Measurements from ENCODE around the gene RBM12. TPM values are rescaled to one million over a fixed set of nuclear protein-coding genes. Genes with fewer than 3 reads are reported as not detected.

RBM12 gene
- total RNA-seq, 1 experiment from 2014 or later = 125 TPM

GRCh38 chr20:35660122-35660937 is 4.4 kb downstream of the RBM12 start:
- peak overlapping the region; percentile 86 for H3K27ac Mint-ChIP-seq
- H3K4me3 Mint-ChIP-seq = peak overlapping the region; percentile 17; the same call in 1 of the 2 replicates
- no peak for DNase-seq (ENCODE audit: low spot score)
- ChIA-PET CTCF (interaction anchor here (1.4 kb wide), 1 partner anchor 42 kb away, joined by 3 read pairs; no protein-coding TSS in a partner anchor), POLR2A (interaction anchor here (0.7 to 1.4 kb wide), 2 partner anchors 41 to 739 kb away, joined by 3 to 4 read pairs; no protein-coding TSS in a partner anchor)
- no peaks in the 10 kb centered on the region for H3K9me3 Mint-ChIP-seq
- no peaks in the 10 kb centered on the region for H3K27me3 Mint-ChIP-seq (ENCODE audit: low read depth)
- ATAC-seq = no peak
- no peaks in the 10 kb centered on the region; the same call in 1 of the 2 replicates for H3K36me3 Mint-ChIP-seq
- peaks cover 52% of the 10 kb centered on the region for H3K4me1 Mint-ChIP-seq
- TF ChIP-seq AR (CRISPR knock-in tag; IDR thresholded peaks at IDR 0.05) = no peak
- no peak for TF ChIP-seq RELA (CRISPR knock-in tag; IDR thresholded peaks at IDR 0.05; ENCODE audit: borderline replicate concordance)
- no peak for TF ChIP-seq NR3C1 (CRISPR knock-in tag; conservative IDR thresholded peaks at IDR 0.05; ENCODE audit: low read depth)
- TF ChIP-seq GABPB1 (CRISPR knock-in tag; IDR thresholded peaks at IDR 0.05) = no peak
- TF ChIP-seq ZNF396 (CRISPR knock-in tag; IDR thresholded peaks at IDR 0.05; ENCODE audit: borderline replicate concordance) = no peak
- no peak for TF ChIP-seq KAT7 (CRISPR knock-in tag; IDR thresholded peaks at IDR 0.05; ENCODE audit: borderline replicate concordance)
- no peak for TF ChIP-seq MXD4 (CRISPR knock-in tag; IDR thresholded peaks at IDR 0.05; ENCODE audit: borderline replicate concordance)
- no peak for TF ChIP-seq MAX (CRISPR knock-in tag; IDR thresholded peaks at IDR 0.05)
- TF ChIP-seq SMAD4 (CRISPR knock-in tag; IDR thresholded peaks at IDR 0.05) = no peak
- TF ChIP-seq MLX (CRISPR knock-in tag; IDR thresholded peaks at IDR 0.05) = no peak
- TF ChIP-seq ARID4B (CRISPR knock-in tag; IDR thresholded peaks at IDR 0.05; ENCODE audit: borderline replicate concordance) = no peak
- no peak for TF ChIP-seq ATF3 (CRISPR knock-in tag; conservative IDR thresholded peaks at IDR 0.05)
- no peak for TF ChIP-seq CREM (CRISPR knock-in tag; IDR thresholded peaks at IDR 0.05)
- no peak for TF ChIP-seq ERG (CRISPR knock-in tag; IDR thresholded peaks at IDR 0.05)
- no peak for TF ChIP-seq JUN (CRISPR knock-in tag; IDR thresholded peaks at IDR 0.05)
- TF ChIP-seq PRDM15 (CRISPR knock-in tag; IDR thresholded peaks at IDR 0.05) = no peak
- TF ChIP-seq ATF6 (CRISPR knock-in tag; IDR thresholded peaks at IDR 0.05) = no peak
- TF ChIP-seq RORB (CRISPR knock-in tag; IDR thresholded peaks at IDR 0.05) = no peak
- no peak for TF ChIP-seq ZNF416 (CRISPR knock-in tag; IDR thresholded peaks at IDR 0.05)
